Fibroblast of villous mesenchyme (primary cell): ENCODE results near the gene CCDC152. TPM values are rescaled to one million over a fixed set of nuclear protein-coding genes. Genes with fewer than 3 reads are reported as not detected.

Source experiments
- DNase-seq: peaks from one replicate; pipeline ENCODE4 v3.0.0-alpha.2; 2010; ENCODE audit warnings: low read depth
- H3K4me3 ChIP-seq: 2 replicates; pipeline ENCODE4 v1.5.1; 2011; ENCODE audit warnings: low read depth, mild to moderate bottlenecking, low read length
- total RNA-seq: library from RNA; depleted of rRNA; stranded (reverse); fragments of >200 nt; gene quantifications from 2 replicates; pipeline ENCODE4 v1.2.3, GENCODE V29; 2012
- TF ChIP-seq, protein P1 (sequence below): IDR thresholded peaks from 2 replicates; pipeline ENCODE4 v1.5.1; 2012; ENCODE audit warnings: low read depth, mild to moderate bottlenecking, low read length; ENCODE audit not compliant: insufficient read depth

CCDC152 gene
- total RNA-seq, 1 donor, result 0.86 TPM

DNA sequence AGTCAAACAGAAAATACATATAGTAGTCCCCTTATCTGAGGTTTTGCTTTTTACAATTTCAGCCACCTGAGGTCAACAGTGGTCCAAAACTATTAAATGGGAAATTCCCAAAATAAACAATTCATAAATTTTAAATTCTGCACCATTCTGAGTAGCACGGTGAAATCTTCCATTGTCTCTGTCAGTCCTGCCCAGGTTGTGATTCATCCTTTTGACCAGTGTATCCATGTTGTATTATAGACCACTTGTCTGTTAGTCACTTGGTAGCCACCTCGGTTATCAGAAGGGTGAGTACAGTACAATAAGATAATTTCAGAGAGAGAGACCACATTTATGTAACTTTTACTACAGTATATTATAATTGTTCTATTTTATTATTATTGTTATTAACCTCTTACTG is 2.8 kb downstream of the CCDC152 start:
- H3K4me3 ChIP-seq, result no peak overlapping the region
- TF ChIP-seq, protein P1, sequence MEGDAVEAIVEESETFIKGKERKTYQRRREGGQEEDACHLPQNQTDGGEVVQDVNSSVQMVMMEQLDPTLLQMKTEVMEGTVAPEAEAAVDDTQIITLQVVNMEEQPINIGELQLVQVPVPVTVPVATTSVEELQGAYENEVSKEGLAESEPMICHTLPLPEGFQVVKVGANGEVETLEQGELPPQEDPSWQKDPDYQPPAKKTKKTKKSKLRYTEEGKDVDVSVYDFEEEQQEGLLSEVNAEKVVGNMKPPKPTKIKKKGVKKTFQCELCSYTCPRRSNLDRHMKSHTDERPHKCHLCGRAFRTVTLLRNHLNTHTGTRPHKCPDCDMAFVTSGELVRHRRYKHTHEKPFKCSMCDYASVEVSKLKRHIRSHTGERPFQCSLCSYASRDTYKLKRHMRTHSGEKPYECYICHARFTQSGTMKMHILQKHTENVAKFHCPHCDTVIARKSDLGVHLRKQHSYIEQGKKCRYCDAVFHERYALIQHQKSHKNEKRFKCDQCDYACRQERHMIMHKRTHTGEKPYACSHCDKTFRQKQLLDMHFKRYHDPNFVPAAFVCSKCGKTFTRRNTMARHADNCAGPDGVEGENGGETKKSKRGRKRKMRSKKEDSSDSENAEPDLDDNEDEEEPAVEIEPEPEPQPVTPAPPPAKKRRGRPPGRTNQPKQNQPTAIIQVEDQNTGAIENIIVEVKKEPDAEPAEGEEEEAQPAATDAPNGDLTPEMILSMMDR, result no peak
- DNase-seq, result no peak

DNA sequence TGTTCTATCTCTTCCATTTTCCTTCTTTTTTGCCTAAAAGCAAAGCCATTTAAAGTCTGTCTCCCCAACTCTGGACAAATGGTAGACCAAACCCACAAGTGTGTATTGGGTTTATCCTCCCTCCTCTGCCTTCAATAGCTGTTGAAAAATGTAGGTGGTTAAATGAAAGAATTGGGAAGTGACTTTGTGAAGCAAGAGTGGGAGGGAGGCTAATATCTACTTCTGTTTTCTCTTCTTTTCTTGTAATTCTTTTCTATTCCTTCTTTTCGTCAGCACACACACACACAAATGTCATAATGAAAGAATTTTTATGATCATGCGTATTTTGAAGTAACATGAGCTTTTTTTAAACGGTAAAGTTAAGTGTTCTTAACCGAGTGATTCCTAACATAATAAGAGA is 3.8 kb downstream of the CCDC152 start:
- no peak for DNase-seq
- TF ChIP-seq, protein P1, result no peak
- no peak overlapping the region for H3K4me3 ChIP-seq

DNA sequence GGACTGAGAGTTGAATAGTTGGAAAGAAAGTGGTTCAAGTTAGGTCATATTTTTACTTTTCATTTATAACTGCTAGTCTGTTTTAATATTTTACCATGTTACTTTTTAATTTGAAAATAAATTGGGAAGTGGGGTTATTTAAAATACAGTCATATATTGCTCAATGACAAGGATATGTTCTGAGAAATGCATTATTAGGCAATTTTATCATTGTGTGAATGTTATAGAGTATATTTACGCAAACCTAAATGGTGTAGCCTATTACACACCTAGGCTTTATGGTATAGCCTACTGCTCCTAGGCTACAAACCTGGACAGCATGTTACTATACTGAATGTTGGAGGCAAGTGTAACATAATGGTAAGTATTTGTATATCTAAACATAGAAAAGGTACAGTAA is 5.2 kb downstream of the CCDC152 start:
- TF ChIP-seq, protein P1, result no peak
- no peak overlapping the region for H3K4me3 ChIP-seq
- no peak for DNase-seq

DNA sequence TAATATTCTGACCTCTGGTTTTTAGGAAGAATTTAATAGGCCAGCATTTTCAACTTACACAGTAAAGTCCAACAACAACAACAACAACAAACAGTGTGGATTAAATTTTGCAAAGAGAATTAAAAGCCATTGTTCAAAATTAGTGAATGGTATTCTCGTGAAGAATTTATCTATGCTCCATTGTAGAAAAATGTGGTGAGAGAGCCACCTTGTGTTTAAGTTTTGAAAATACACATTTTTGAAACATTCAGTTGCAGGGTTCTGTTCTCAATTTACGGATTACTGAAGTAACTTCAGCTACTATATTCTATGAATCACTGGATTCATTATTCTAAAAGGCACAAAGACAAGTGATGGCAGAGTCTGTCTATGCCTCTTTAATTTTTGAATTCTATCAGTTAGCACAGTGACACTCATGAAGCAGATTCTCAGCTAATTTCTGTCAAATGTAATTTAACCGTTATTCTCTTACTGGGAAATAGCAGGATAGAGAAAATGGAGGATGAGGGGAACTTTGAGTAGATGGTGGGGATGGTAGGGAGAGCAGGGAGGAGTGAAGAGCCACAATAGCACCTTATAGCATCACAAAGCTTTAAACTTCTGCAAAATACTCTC is 11.0 kb downstream of the CCDC152 start:
- peak; percentile 34 for DNase-seq
- no peak overlapping the region for H3K4me3 ChIP-seq
- TF ChIP-seq, protein P1, result peak; percentile 47

DNA sequence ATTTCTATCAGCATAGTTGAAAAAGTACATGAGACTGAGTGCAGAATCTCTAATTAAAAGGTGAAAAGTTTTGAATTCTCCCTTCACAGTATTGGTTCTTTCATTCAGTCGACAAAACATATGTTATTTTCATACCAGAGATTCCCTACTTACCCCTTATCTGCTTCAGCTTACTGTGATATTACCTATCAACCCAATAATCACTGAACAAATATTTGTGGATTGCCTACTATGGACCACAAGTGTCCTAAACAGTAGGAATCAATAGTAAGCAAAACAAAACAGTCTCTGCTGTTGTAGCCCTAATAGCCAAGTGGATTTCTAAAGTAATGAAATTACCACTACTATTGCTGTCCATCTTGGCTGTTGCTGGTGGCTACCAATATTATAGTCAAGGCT is 11.5 kb downstream of the CCDC152 start:
- H3K4me3 ChIP-seq, result no peak overlapping the region
- no peak for DNase-seq
- TF ChIP-seq, protein P1, result no peak

DNA sequence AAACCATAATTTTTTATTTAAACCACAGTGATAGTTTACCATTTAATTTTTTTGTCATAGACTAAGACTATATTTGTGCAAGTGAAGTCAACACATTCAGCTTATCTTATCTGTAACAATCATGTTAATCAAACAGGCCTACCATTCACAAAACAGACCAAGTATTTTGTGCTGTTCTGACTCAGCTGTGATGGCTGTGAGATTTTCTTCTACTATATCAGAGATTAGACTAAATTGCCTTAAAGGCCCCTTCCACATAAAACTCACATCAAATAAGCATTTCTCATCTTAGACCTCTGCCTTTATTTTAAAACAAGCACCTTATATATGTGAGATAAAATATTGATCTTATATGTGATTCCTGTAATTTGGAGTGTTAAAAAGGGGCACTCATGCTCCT is 13.4 kb downstream of the CCDC152 start:
- TF ChIP-seq, protein P1, result no peak
- H3K4me3 ChIP-seq, result no peak overlapping the region
- no peak for DNase-seq
